GM19467 (cell line): Measurements from ENCODE around the gene OR10H5.
"Not testable (repeated sequence)": the region's sequence is repeated elsewhere in the genome, so short reads cannot be mapped to it uniquely, and the experiment has no call there.

ENCODE experiments used
- ATAC-seq: cut with Tn5 transposase; IDR thresholded peaks from one replicate; pipeline ENCODE4 v1.9.1; 2021; ENCODE audit warnings: mild to moderate bottlenecking, moderate library complexity; ENCODE audit not compliant: unreplicated experiment

OR10H5 gene

GRCh38 chr19:15810335-15810734 is 22.9 kb downstream of the OR10H5 start:
- ATAC-seq: no peak

- no peak for ATAC-seq
Observed at GRCh38 chr19:15811476-15811875, 24.0 kb downstream of the OR10H5 start.

- ATAC-seq: no peak
Observed at GRCh38 chr19:15812060-15812722, 24.7 kb downstream of the OR10H5 start.

- no peak for ATAC-seq
Observed at GRCh38 chr19:15813916-15814315, 26.5 kb downstream of the OR10H5 start.

GRCh38 chr19:15815306-15815705 is 27.8 kb downstream of the OR10H5 start, which contains the start of gene OR10H1:
Gene OR10H1 (minus strand): TSS chr19:15815664. CDS start chr19:15808037, 7,627 bp downstream.
- no peak for ATAC-seq

- ATAC-seq: no peak
Observed at GRCh38 chr19:15820646-15821045, 33.2 kb downstream of the OR10H5 start.

GRCh38 chr19:15825753-15826152 is 38.3 kb downstream of the OR10H5 start:
- no peak for ATAC-seq

GRCh38 chr19:15828121-15828610 is 40.7 kb downstream of the OR10H5 start:
- ATAC-seq: no peak

- not testable (repeated sequence) for ATAC-seq
Observed at GRCh38 chr19:15828611-15829305, 41.3 kb downstream of the OR10H5 start.

- no peak for ATAC-seq
Observed at GRCh38 chr19:15829306-15829698, 41.8 kb downstream of the OR10H5 start.

- no peak for ATAC-seq
Observed at GRCh38 chr19:15829786-15830185, 42.3 kb downstream of the OR10H5 start.

- no peak for ATAC-seq
Observed at GRCh38 chr19:15831626-15832025, 44.2 kb downstream of the OR10H5 start.

- ATAC-seq: not testable (repeated sequence)
Observed at GRCh38 chr19:15834232-15834631, 46.8 kb downstream of the OR10H5 start.

GRCh38 chr19:15835565-15836329 is 48.3 kb downstream of the OR10H5 start:
- not testable (repeated sequence) for ATAC-seq

- ATAC-seq: peak; percentile 96
Observed at GRCh38 chr19:15836330-15837220, 49.1 kb downstream of the OR10H5 start.

GRCh38 chr19:15837221-15837731 is 49.8 kb downstream of the OR10H5 start:
- ATAC-seq: no peak

GRCh38 chr19:15838351-15838750 is 50.9 kb downstream of the OR10H5 start:
- no peak for ATAC-seq

GRCh38 chr19:15839888-15840287 is 52.4 kb downstream of the OR10H5 start:
- not testable (repeated sequence) for ATAC-seq

GRCh38 chr19:15840833-15841232 is 53.4 kb downstream of the OR10H5 start:
- no peak for ATAC-seq

- ATAC-seq: no peak
Observed at GRCh38 chr19:15841875-15842569, 54.6 kb downstream of the OR10H5 start.
